ENCODE data around the gene RASEF.

RASEF gene

DNA sequence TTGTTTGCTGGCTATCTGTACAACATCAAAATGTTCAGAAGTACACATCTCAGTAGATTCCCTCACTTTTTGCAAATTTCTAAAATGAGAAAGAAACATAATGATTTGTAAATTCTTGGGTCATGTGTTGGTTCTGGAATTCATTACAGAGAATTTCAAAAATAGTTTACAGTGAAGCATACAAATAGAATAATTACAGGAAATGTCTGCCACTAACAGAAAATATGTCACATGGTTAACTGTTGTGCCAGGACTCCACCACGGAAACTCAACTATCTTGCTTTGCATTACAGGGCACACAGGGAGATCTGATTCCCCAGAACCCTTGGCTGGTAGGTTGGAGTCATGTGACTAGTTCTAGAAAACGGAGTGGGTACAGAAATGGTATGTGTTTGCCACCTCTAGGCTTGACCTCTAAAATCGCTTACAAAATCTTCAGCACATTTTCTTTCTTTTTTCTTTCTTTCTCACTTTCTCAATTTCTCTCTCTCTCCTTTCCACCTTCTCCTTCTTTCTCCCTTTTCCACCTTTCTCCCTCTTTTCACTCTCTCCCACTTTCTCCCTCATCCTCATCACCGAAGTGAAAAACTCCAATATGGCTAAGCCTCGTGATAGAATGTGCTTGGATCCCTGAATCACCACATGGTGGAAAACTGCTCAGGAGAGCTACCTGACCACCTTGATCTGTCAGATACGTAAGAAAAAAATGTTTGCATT, 32.4 kb downstream of the RASEF start:
- DNase-seq (ENCODE audit: extremely low read depth, insufficient read length) = no peak
- no peak overlapping the region for H3K4me3 ChIP-seq (replicated peaks; ENCODE audit: low read depth, low read length)
- no peaks in the 10 kb centered on the region for H3K27me3 ChIP-seq (replicated peaks; ENCODE audit: control insufficient read depth, insufficient read depth, low read length)
- H3K36me3 ChIP-seq (ENCODE audit: control insufficient read depth, insufficient read depth, low read length) = no peaks in the 10 kb centered on the region
- TF ChIP-seq, protein P1, sequence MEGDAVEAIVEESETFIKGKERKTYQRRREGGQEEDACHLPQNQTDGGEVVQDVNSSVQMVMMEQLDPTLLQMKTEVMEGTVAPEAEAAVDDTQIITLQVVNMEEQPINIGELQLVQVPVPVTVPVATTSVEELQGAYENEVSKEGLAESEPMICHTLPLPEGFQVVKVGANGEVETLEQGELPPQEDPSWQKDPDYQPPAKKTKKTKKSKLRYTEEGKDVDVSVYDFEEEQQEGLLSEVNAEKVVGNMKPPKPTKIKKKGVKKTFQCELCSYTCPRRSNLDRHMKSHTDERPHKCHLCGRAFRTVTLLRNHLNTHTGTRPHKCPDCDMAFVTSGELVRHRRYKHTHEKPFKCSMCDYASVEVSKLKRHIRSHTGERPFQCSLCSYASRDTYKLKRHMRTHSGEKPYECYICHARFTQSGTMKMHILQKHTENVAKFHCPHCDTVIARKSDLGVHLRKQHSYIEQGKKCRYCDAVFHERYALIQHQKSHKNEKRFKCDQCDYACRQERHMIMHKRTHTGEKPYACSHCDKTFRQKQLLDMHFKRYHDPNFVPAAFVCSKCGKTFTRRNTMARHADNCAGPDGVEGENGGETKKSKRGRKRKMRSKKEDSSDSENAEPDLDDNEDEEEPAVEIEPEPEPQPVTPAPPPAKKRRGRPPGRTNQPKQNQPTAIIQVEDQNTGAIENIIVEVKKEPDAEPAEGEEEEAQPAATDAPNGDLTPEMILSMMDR (IDR thresholded peaks at IDR 0.05; ENCODE audit: insufficient read depth, low read length, poor library complexity, severe bottlenecking) = no peak

DNA sequence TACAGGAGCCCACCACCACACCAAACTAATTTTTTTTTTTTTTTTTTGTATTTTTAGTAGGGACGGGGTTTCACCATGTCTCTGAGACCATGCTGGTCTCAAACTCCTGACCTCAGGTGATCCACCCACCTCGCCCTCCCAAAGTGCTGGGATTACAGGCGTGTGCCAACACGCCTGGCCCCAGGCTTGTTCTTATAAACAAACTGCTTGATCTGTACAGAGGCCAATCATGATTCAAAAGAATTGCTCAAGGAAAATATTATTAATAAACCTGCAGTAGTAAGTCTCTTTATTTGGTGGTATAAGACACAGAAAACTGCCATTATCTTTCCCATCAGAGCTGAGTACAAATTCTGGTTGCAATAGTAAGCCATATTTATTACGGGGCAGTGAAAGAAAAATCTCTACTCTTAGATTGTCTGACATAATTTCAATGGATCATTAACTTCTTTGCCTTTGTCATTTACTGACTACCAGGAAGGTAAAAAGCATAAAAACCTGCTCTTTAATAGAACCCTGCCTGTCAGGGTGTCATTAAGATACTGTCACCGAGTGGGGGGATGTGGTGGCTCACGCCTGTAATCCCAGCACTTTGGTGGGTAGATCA, 33.3 kb downstream of the RASEF start:
- no peak overlapping the region for H3K4me3 ChIP-seq (replicated peaks; ENCODE audit: low read depth, low read length)
- TF ChIP-seq, protein P1 (IDR thresholded peaks at IDR 0.05; ENCODE audit: insufficient read depth, low read length, poor library complexity, severe bottlenecking) = no peak

DNA sequence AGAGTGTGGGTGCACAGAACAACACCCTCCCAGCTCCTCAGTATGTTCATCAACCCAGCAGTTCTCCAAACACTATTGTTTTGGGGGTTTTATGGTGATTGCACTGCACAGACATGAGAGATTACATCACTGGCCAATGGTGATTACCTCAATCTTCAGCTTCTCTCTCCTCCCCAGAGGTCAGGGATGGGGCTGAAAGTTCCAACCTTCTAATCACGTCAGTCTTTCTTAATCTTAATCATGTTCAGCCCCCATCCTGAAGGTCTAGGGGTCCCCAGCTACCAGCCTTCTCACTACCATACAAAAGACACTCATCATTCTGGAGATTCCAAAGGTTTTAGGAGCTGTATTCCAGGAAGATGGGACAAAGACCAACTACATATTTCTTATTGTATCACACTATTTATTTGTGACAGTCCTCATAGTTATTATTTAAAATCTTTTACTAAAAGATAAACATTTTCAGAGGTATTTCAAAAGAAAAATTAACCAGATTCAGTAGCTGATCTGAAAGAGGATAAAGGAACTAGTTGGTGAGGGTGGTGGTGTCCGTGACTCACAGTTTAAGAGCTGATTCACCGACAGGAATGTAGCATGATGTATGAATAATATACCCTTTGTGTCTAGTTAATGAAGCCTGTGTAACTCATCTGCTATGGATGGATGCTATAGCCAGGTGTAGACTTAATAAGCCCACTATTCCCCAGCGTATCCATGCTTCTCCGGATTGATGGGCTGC, 35.6 kb downstream of the RASEF start:
- Histone ChIP-seq H3K4me3 (replicated peaks; ENCODE audit: low read depth, low read length) (no peak overlapping the region), H3K27me3 (replicated peaks; ENCODE audit: control insufficient read depth, insufficient read depth, low read length) (no peaks in the 10 kb centered on the region), H3K36me3 (ENCODE audit: control insufficient read depth, insufficient read depth, low read length) (no peaks in the 10 kb centered on the region)
- TF ChIP-seq, protein P1 (IDR thresholded peaks at IDR 0.05; ENCODE audit: insufficient read depth, low read length, poor library complexity, severe bottlenecking) = no peak
- no peak for DNase-seq (ENCODE audit: extremely low read depth, insufficient read length)

More for the DNA sequence above, 33.3 kb downstream of the RASEF start:
- Histone ChIP-seq H3K27me3 (replicated peaks; ENCODE audit: control insufficient read depth, insufficient read depth, low read length) (no peaks in the 10 kb centered on the region), H3K36me3 (ENCODE audit: control insufficient read depth, insufficient read depth, low read length) (no peaks in the 10 kb centered on the region)
- no peak for DNase-seq (ENCODE audit: extremely low read depth, insufficient read length)

DNA sequence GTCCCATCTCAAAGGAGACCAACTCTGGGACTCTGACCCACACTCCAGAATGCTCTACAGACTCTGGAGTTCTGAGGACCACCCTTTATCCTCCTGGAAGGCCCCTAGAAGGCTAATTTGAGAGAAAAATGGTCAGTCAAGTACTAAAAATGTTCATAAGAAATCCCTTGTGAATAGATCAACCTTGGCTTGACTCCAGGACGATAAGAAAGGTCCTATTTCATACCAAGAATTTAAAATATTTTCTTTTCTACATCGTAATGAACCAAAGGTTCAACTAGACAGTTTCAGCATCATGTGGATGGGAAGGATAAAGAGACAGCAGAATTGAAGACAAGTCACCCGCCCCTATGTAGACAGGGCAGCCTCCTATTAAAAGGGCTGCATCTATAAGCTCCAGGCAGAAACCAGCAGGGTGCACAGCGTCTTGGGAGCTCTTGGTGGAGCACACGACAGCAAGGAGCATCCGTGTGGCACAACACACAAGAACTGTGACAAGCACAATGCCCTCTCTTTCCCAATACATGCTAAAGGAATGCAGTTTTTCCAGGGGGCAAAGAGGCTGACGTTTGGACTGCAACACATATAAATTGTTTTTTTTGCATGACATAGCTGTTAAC, 38.3 kb downstream of the RASEF start:
- TF ChIP-seq, protein P1 (IDR thresholded peaks at IDR 0.05; ENCODE audit: insufficient read depth, low read length, poor library complexity, severe bottlenecking) = no peak

DNA sequence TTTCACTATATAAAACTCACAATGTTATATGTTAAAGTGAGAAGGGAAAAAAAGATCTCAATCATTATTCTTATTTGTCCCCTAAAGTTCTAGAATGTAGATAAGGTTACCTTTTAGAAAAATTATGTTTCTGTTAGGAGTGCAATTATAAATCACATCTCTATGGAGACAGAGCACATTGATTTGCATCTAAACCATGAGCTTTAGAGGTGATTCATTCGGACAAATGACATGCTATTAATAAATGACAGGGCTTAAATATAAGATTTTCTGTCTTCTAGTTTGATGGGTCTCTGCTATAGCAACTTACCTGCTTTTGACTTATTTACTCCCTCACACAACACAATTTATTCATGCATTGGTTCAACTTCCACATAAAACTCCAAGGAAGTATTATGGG, 39.8 kb downstream of the RASEF start:
- TF ChIP-seq, protein P1 (IDR thresholded peaks at IDR 0.05; ENCODE audit: insufficient read depth, low read length, poor library complexity, severe bottlenecking) = no peak
- H3K4me3 ChIP-seq (replicated peaks; ENCODE audit: low read depth, low read length) = no peak overlapping the region

More for the DNA sequence above, 38.3 kb downstream of the RASEF start:
- no peaks in the 10 kb centered on the region for H3K36me3 ChIP-seq (ENCODE audit: control insufficient read depth, insufficient read depth, low read length)
- no peak overlapping the region for H3K4me3 ChIP-seq (replicated peaks; ENCODE audit: low read depth, low read length)
- DNase-seq (ENCODE audit: extremely low read depth, insufficient read length) = no peak
- no peaks in the 10 kb centered on the region for H3K27me3 ChIP-seq (replicated peaks; ENCODE audit: control insufficient read depth, insufficient read depth, low read length)

More for the DNA sequence above, 39.8 kb downstream of the RASEF start:
- no peak for DNase-seq (ENCODE audit: extremely low read depth, insufficient read length)
- Histone ChIP-seq H3K36me3 (ENCODE audit: control insufficient read depth, insufficient read depth, low read length) (no peaks in the 10 kb centered on the region), H3K27me3 (replicated peaks; ENCODE audit: control insufficient read depth, insufficient read depth, low read length) (no peaks in the 10 kb centered on the region)

Measured in GM06990 (cell line).